Measurements from ENCODE around the gene RNF7. TPM values are rescaled to one million over a fixed set of nuclear protein-coding genes. Genes with fewer than 3 reads are reported as not detected.
A peak's percentile ranks its signal among the peaks of the same experiment; 100 is the strongest.

The RNF7 gene
- total and polyA plus RNA-seq, 9 of the 15 experiments (the other 6 are each of a cell fraction or from before 2014, with no cell fraction given): 38.8 to 133 (median 80.5) TPM

DNA sequence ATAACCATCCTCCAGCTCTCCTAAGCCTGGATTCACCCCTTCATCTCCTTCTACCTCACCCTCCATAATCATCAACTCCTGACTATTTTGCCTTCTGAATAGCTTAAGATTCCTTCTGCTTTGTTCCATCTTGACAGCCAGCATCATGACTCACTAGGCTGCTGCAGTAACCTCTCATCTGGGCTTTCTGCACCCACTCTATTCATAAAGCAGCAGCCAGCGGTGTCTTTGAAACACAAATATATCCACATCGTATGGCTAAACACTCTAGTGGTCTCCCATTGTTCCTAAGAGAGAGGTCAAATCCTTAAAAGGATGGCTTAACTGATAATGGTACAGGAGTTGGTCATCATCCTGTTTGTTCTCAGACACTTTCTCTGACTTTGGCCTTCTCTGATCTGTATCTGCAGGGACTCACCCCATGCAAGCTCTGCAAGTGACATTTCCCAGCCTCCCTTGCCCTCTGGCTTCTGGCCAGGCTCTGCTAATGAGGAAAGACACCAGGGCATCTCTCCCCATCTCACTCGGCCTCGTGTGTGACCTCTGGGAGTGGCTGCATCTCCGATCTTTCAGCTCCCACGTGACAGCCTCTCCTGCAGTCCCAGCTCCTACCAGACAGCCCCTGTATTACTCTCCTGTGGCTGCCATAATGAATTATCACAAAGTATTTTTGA, 31.3 kb downstream of the RNF7 start (continued):
- TF ChIP-seq, protein P1, sequence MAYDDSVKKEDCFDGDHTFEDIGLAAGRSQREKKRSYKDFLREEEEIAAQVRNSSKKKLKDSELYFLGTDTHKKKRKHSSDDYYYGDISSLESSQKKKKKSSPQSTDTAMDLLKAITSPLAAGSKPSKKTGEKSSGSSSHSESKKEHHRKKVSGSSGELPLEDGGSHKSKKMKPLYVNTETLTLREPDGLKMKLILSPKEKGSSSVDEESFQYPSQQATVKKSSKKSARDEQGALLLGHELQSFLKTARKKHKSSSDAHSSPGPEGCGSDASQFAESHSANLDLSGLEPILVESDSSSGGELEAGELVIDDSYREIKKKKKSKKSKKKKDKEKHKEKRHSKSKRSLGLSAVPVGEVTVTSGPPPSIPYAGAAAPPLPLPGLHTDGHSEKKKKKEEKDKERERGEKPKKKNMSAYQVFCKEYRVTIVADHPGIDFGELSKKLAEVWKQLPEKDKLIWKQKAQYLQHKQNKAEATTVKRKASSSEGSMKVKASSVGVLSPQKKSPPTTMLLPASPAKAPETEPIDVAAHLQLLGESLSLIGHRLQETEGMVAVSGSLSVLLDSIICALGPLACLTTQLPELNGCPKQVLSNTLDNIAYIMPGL (CRISPR knock-in tag; IDR thresholded peaks at IDR 0.05): no peak
- TF ChIP-seq BMI1 (IDR thresholded peaks at IDR 0.05; ENCODE audit: low read length) (no peak), PHB2 (IDR thresholded peaks at IDR 0.05; ENCODE audit: low read depth) (no peak), TOE1 (IDR thresholded peaks at IDR 0.05; ENCODE audit: borderline replicate concordance) (peak; percentile 33; the same call in 1 of the 2 replicates), TOE1 (CRISPR knock-in tag; IDR thresholded peaks at IDR 0.05; ENCODE audit: borderline replicate concordance, low read depth) (no peak), CBFA2T2 (conservative IDR thresholded peaks at IDR 0.05) (0 out of 2 replicates have a peak, but pooled peaks have one; percentile 27), TEAD4 (IDR thresholded peaks at IDR 0.05; ENCODE audit: low read length) (peak; percentile 21; the same call in 1 of the 2 replicates), TEAD4 (CRISPR knock-in tag; IDR thresholded peaks at IDR 0.05; ENCODE audit: borderline replicate concordance) (no peak), SAFB2 (IDR thresholded peaks at IDR 0.05; ENCODE audit: borderline replicate concordance, low read depth, low read length, severe bottlenecking) (no peak), MTA1 (IDR thresholded peaks at IDR 0.05; ENCODE audit: borderline replicate concordance) (no peak), POLR2G (IDR thresholded peaks at IDR 0.05; ENCODE audit: low read depth, low read length) (no peak), ZNF274 (IDR thresholded peaks at IDR 0.05; ENCODE audit: borderline replicate concordance, low read depth, low read length) (no peak), RBM17 (IDR thresholded peaks at IDR 0.05; ENCODE audit: borderline replicate concordance, low read depth, low read length) (no peak)
- TF ChIP-seq, protein P2, sequence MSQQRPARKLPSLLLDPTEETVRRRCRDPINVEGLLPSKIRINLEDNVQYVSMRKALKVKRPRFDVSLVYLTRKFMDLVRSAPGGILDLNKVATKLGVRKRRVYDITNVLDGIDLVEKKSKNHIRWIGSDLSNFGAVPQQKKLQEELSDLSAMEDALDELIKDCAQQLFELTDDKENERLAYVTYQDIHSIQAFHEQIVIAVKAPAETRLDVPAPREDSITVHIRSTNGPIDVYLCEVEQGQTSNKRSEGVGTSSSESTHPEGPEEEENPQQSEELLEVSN (IDR thresholded peaks at IDR 0.05; ENCODE audit: borderline replicate concordance in 1 of 2, extremely low read depth in 1 of 2, insufficient read depth in 1 of 2, insufficient read length in 1 of 2, low read depth in 1 of 2, low read length in 1 of 2, poor library complexity in 1 of 2, severe bottlenecking in 1 of 2): peak in 1 of 2 experiments; percentile 44
- TF ChIP-seq, protein P3, sequence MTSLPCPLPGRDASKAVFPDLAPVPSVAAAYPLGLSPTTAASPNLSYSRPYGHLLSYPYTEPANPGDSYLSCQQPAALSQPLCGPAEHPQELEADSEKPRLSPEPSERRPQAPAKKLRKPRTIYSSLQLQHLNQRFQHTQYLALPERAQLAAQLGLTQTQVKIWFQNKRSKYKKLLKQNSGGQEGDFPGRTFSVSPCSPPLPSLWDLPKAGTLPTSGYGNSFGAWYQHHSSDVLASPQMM (CRISPR knock-in tag; IDR thresholded peaks at IDR 0.05): no peak
- TF ChIP-seq, protein P4, sequence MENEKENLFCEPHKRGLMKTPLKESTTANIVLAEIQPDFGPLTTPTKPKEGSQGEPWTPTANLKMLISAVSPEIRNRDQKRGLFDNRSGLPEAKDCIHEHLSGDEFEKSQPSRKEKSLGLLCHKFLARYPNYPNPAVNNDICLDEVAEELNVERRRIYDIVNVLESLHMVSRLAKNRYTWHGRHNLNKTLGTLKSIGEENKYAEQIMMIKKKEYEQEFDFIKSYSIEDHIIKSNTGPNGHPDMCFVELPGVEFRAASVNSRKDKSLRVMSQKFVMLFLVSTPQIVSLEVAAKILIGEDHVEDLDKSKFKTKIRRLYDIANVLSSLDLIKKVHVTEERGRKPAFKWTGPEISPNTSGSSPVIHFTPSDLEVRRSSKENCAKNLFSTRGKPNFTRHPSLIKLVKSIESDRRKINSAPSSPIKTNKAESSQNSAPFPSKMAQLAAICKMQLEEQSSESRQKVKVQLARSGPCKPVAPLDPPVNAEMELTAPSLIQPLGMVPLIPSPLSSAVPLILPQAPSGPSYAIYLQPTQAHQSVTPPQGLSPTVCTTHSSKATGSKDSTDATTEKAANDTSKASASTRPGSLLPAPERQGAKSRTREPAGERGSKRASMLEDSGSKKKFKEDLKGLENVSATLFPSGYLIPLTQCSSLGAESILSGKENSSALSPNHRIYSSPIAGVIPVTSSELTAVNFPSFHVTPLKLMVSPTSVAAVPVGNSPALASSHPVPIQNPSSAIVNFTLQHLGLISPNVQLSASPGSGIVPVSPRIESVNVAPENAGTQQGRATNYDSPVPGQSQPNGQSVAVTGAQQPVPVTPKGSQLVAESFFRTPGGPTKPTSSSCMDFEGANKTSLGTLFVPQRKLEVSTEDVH (IDR thresholded peaks at IDR 0.05; ENCODE audit: low read depth, partially characterized antibody): no peak
- TF ChIP-seq, protein P5, sequence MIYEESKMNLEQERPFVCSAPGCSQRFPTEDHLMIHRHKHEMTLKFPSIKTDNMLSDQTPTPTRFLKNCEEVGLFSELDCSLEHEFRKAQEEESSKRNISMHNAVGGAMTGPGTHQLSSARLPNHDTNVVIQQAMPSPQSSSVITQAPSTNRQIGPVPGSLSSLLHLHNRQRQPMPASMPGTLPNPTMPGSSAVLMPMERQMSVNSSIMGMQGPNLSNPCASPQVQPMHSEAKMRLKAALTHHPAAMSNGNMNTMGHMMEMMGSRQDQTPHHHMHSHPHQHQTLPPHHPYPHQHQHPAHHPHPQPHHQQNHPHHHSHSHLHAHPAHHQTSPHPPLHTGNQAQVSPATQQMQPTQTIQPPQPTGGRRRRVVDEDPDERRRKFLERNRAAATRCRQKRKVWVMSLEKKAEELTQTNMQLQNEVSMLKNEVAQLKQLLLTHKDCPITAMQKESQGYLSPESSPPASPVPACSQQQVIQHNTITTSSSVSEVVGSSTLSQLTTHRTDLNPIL (CRISPR knock-in tag; IDR thresholded peaks at IDR 0.05): no peak
- TF ChIP-seq, protein P6, sequence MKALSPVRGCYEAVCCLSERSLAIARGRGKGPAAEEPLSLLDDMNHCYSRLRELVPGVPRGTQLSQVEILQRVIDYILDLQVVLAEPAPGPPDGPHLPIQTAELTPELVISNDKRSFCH (CRISPR knock-in tag; IDR thresholded peaks at IDR 0.05): no peak
- TF ChIP-seq, protein P6 (tag; IDR thresholded peaks at IDR 0.05): no peak

Measured in K562 (cell line).